DOHH2 (cell line): ENCODE results near the gene C2CD3.

Experiments
- CTCF ChIP-seq: fragments of 200-600 bp; sonication (generic); IDR thresholded peaks from one replicate; pipeline ENCODE4 v1.5.1; 2014; ENCODE audit warnings: antibody characterized with exemption, mild to moderate bottlenecking, low read depth, low read length; ENCODE audit not compliant: poor library complexity, severe bottlenecking
- EZH2phosphoT487 ChIP-seq: fragments of 200-600 bp; sonication (generic); IDR thresholded peaks from 2 replicates; pipeline ENCODE4 v1.6.1; 2017; ENCODE audit warnings: borderline replicate concordance, mild to moderate bottlenecking, antibody characterized with exemption, low read length, moderate library complexity, mixed read lengths

- TF ChIP-seq CTCF (no peak), EZH2phosphoT487 (no peak)
Observed at GRCh38 chr11:74023276-74023675, 147.5 kb downstream of the C2CD3 start.
